Vagina (tissue), 2 donors: ENCODE results near the gene ICOS.

Experiments used
- POLR2A ChIP-seq, 2 donors: fragments of 450-650 bp; IDR thresholded peaks; one replicate each; pipeline ENCODE4 v1.6.1; 2017; ENCODE audit warnings: antibody characterized with exemption in 2 of 2, mild to moderate bottlenecking in 2 of 2, moderate library complexity in 2 of 2
- POLR2AphosphoS5 ChIP-seq, 2 donors: sonication (generic); formaldehyde crosslinking; IDR thresholded peaks; one replicate each; pipeline ENCODE4 v1.9.0; 2017; ENCODE audit warnings: antibody characterized with exemption in 2 of 2, mild to moderate bottlenecking in 2 of 2, low read depth in 1 of 2; ENCODE audit not compliant: insufficient read depth in 1 of 2
- TF ChIP-seq, protein P1 (sequence below), 3 experiments: fragments of 450-650 bp in 2 of 3; fragments of 200-600 bp in 1 of 3; sonication (generic) in 1 of 3; IDR thresholded peaks; one replicate each; pipeline ENCODE4 v1.5.1; 2017 to 2019; ENCODE audit warnings: antibody characterized with exemption in 3 of 3, mild to moderate bottlenecking in 2 of 3, moderate library complexity in 2 of 3

DNA sequence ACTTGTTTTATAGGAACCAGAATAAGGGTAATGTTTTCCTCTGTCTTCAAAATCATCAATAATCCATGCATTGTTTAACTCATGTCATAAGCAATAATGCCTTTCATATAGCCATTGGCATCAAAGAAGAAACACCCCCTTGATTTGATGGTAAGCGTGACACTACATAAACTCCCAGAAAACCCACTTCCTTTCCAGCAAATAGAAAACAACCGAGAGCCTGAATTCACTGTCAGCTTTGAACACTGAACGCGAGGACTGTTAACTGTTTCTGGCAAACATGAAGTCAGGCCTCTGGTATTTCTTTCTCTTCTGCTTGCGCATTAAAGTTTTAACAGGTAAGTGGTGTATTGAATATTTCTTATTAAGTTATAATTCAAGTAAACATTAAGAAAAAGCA lies at the start of gene ICOS:
- TF ChIP-seq, protein P1, sequence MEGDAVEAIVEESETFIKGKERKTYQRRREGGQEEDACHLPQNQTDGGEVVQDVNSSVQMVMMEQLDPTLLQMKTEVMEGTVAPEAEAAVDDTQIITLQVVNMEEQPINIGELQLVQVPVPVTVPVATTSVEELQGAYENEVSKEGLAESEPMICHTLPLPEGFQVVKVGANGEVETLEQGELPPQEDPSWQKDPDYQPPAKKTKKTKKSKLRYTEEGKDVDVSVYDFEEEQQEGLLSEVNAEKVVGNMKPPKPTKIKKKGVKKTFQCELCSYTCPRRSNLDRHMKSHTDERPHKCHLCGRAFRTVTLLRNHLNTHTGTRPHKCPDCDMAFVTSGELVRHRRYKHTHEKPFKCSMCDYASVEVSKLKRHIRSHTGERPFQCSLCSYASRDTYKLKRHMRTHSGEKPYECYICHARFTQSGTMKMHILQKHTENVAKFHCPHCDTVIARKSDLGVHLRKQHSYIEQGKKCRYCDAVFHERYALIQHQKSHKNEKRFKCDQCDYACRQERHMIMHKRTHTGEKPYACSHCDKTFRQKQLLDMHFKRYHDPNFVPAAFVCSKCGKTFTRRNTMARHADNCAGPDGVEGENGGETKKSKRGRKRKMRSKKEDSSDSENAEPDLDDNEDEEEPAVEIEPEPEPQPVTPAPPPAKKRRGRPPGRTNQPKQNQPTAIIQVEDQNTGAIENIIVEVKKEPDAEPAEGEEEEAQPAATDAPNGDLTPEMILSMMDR (IDR thresholded peaks at IDR 0.05): no peak
- TF ChIP-seq POLR2A (IDR thresholded peaks at IDR 0.05) (no peak), POLR2AphosphoS5 (IDR thresholded peaks at IDR 0.05; ENCODE audit: insufficient read depth in 1 of 2, low read depth in 1 of 2) (no peak)
